HEK293T (cell line): ENCODE data around the gene MED9.

Experiments
- CTCF ChIA-PET: fragments of 350-600 bp; formaldehyde crosslinking; extraction: SDS; loops from one replicate; lab custom pipeline; 2021; ENCODE audit warnings: antibody characterized with exemption, inconsistent platforms; lab: Yijun Ruan, JAX
- POLR2A ChIA-PET: fragments of 350-600 bp; formaldehyde crosslinking; extraction: SDS; loops from one replicate; lab custom pipeline; 2020; ENCODE audit warnings: antibody characterized with exemption, inconsistent platforms; lab: Yijun Ruan, JAX
- DNase-seq: peaks from one replicate; pipeline ENCODE4 v3.0.0; 2012; ENCODE audit warnings: mixed read lengths; ENCODE audit errors: extremely low spot score
- ARNT ChIP-seq: fragments of 450-650 bp; IDR thresholded peaks from 2 replicates; pipeline ENCODE4 v1.6.1; 2017; ENCODE audit warnings: mild to moderate bottlenecking
- BHLHE40 ChIP-seq: fragments of 450-650 bp; IDR thresholded peaks from 2 replicates; pipeline ENCODE4 v1.6.1; 2016; ENCODE audit warnings: mild to moderate bottlenecking, moderate library complexity, borderline replicate concordance
- CTBP1 ChIP-seq: fragments of 450-650 bp; IDR thresholded peaks from 2 replicates; pipeline ENCODE4 v1.6.1; 2016; ENCODE audit warnings: borderline replicate concordance
- ELF4 ChIP-seq: fragments of 450-650 bp; IDR thresholded peaks from 2 replicates; pipeline ENCODE4 v1.6.1; 2017; ENCODE audit warnings: antibody characterized with exemption
- FOXA1 ChIP-seq: fragments of 450-650 bp; IDR thresholded peaks from 2 replicates; pipeline ENCODE4 v1.6.1; 2016; ENCODE audit warnings: mild to moderate bottlenecking
- FOXK2 ChIP-seq: fragments of 450-650 bp; IDR thresholded peaks from 2 replicates; pipeline ENCODE4 v1.6.1; 2016; ENCODE audit warnings: mild to moderate bottlenecking
- FOXM1 ChIP-seq: fragments of 450-650 bp; IDR thresholded peaks from 2 replicates; pipeline ENCODE4 v1.6.1; 2017; ENCODE audit warnings: mild to moderate bottlenecking, borderline replicate concordance
- HDGF ChIP-seq: fragments of 450-650 bp; IDR thresholded peaks from 2 replicates; pipeline ENCODE4 v1.6.1; 2017; ENCODE audit warnings: antibody characterized with exemption, borderline replicate concordance
- L3MBTL2 ChIP-seq: fragments of 450-650 bp; conservative IDR thresholded peaks from 2 replicates; pipeline ENCODE4 v1.6.1; 2016; ENCODE audit warnings: mild to moderate bottlenecking
- LEF1 ChIP-seq: fragments of 450-650 bp; IDR thresholded peaks from 2 replicates; pipeline ENCODE4 v1.6.1; 2017; ENCODE audit warnings: mild to moderate bottlenecking, borderline replicate concordance
- NFRKB ChIP-seq: fragments of 450-650 bp; IDR thresholded peaks from 2 replicates; pipeline ENCODE4 v1.6.1; 2016; ENCODE audit warnings: mild to moderate bottlenecking, moderate library complexity
- PKNOX1 ChIP-seq: fragments of 450-650 bp; IDR thresholded peaks from 2 replicates; pipeline ENCODE4 v1.6.1; 2016
- SP1 ChIP-seq: fragments of 450-650 bp; IDR thresholded peaks from 2 replicates; pipeline ENCODE4 v1.6.1; 2017
- SUZ12 ChIP-seq: fragments of 450-650 bp; IDR thresholded peaks from 2 replicates; pipeline ENCODE4 v1.6.1; 2016; ENCODE audit warnings: mild to moderate bottlenecking
- TARDBP ChIP-seq: fragments of 450-650 bp; IDR thresholded peaks from 2 replicates; pipeline ENCODE4 v1.6.1; 2016
- ZNF384 ChIP-seq: fragments of 450-650 bp; IDR thresholded peaks from 2 replicates; pipeline ENCODE4 v1.6.1; 2016

Gene MED9

GRCh38 chr17:17527534-17527933, 50.7 kb downstream of the MED9 start:
- TF ChIP-seq LEF1 (no peak), TARDBP (no peak), CTBP1 (no peak), ARNT (no peak), SP1 (no peak), SUZ12 (no peak), FOXM1 (no peak), BHLHE40 (no peak), ZNF384 (no peak), PKNOX1 (no peak), FOXK2 (no peak), ELF4 (no peak), FOXA1 (no peak), HDGF (no peak)
- DNase-seq: no peak
- ChIA-PET CTCF (no interaction called here), POLR2A (interaction anchor here (1.0 kb wide), 1 partner anchor 8 kb away, joined by 3 read pairs; no protein-coding TSS in a partner anchor)

GRCh38 chr17:17527956-17528500, 51.2 kb downstream of the MED9 start:
- ChIA-PET POLR2A (interaction anchor here (1.0 kb wide), 1 partner anchor 9 kb away, joined by 3 read pairs; no protein-coding TSS in a partner anchor), CTCF (interaction anchor here (0.7 kb wide), 1 partner anchor 9 kb away, joined by 3 read pairs; no protein-coding TSS in a partner anchor)
- TF ChIP-seq BHLHE40: no peak
- no peak for TF ChIP-seq FOXK2
- TF ChIP-seq FOXA1: no peak
- no peak for TF ChIP-seq ZNF384
- no peak for TF ChIP-seq SUZ12
- TF ChIP-seq CTBP1: no peak
- TF ChIP-seq PKNOX1: no peak
- TF ChIP-seq FOXM1: no peak
- no peak for TF ChIP-seq TARDBP
- TF ChIP-seq ELF4: no peak
- TF ChIP-seq SP1: no peak
- no peak for DNase-seq

GRCh38 chr17:17528696-17529652, 52.2 kb downstream of the MED9 start:
- ChIA-PET POLR2A (interaction anchor here (1.1 kb wide), 1 partner anchor 10 kb away, joined by 3 read pairs; no protein-coding TSS in a partner anchor), CTCF (no interaction called here)
- TF ChIP-seq TARDBP (no peak), CTBP1 (no peak), LEF1 (no peak), SUZ12 (no peak), PKNOX1 (no peak), L3MBTL2 (no peak), SP1 (no peak), NFRKB (no peak), HDGF (no peak), FOXA1 (no peak), ELF4 (no peak), BHLHE40 (no peak), FOXM1 (no peak), ARNT (no peak)
- no peak for DNase-seq

GRCh38 chr17:17531156-17531555, 54.4 kb downstream of the MED9 start:
- CTCF ChIA-PET: no interaction called here
- POLR2A ChIA-PET: no interaction called here
- no peak for DNase-seq
- TF ChIP-seq L3MBTL2: no peak
- TF ChIP-seq PKNOX1: no peak
- TF ChIP-seq BHLHE40: no peak
- TF ChIP-seq SUZ12: no peak
- no peak for TF ChIP-seq SP1
- no peak for TF ChIP-seq ELF4
- no peak for TF ChIP-seq NFRKB

- ChIA-PET CTCF (interaction anchor here (0.7 kb wide), 1 partner anchor 10 kb away, joined by 3 read pairs; no protein-coding TSS in a partner anchor), POLR2A (no interaction called here)
- TF ChIP-seq FOXA1 (no peak), LEF1 (no peak), FOXM1 (no peak), BHLHE40 (no peak), HDGF (no peak), SP1 (no peak), CTBP1 (no peak), L3MBTL2 (no peak), SUZ12 (no peak), PKNOX1 (no peak), FOXK2 (no peak), ELF4 (no peak)
- no peak for DNase-seq
Observed at GRCh38 chr17:17532991-17533390, 56.2 kb downstream of the MED9 start.
